Right lobe of liver (tissue), 4 donors: ENCODE measurements around the gene SEMA3A.

Experiments
- POLR2A ChIP-seq: fragments of 450-650 bp; IDR thresholded peaks from one replicate; pipeline ENCODE4 v1.6.1; 2017; ENCODE audit warnings: antibody characterized with exemption, mild to moderate bottlenecking
- TF ChIP-seq, protein P1 (sequence below), 4 donors: fragments of 200-600 bp in 3 of 4; fragments of 450-650 bp in 1 of 4; IDR thresholded peaks; one replicate each; pipeline versions ENCODE4 v1.5.1 to v1.8.0; 2016 to 2022; ENCODE audit warnings: antibody characterized with exemption in 4 of 4, mild to moderate bottlenecking in 2 of 4
- donor health status: DM: no; HTN: no; CAD: no.
- donor health status: DM: no; HTN: no; CAD: no.
- donor health status: DM: no; HTN: yes; CAD: no.

DNA sequence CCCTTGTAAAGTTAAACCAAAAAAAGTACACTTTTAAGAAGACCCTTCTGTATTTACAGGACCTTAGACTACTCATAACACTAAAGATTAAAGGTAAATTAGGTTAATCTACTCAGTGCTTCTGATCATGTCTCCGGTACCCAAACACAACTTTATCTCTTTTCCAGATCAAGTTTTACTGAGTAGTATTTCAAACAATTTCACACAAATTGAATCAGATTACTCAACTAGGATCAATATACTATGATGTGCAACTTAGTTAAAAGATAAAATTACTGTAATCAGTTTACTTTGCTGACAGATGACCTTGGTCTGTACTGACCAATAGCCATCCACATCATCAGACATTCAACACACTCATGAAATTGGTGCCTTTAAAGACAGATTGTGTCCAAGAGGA is 191.4 kb downstream of the SEMA3A start:
- TF ChIP-seq, protein P1, sequence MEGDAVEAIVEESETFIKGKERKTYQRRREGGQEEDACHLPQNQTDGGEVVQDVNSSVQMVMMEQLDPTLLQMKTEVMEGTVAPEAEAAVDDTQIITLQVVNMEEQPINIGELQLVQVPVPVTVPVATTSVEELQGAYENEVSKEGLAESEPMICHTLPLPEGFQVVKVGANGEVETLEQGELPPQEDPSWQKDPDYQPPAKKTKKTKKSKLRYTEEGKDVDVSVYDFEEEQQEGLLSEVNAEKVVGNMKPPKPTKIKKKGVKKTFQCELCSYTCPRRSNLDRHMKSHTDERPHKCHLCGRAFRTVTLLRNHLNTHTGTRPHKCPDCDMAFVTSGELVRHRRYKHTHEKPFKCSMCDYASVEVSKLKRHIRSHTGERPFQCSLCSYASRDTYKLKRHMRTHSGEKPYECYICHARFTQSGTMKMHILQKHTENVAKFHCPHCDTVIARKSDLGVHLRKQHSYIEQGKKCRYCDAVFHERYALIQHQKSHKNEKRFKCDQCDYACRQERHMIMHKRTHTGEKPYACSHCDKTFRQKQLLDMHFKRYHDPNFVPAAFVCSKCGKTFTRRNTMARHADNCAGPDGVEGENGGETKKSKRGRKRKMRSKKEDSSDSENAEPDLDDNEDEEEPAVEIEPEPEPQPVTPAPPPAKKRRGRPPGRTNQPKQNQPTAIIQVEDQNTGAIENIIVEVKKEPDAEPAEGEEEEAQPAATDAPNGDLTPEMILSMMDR (IDR thresholded peaks at IDR 0.05): no peak
- TF ChIP-seq POLR2A: no peak
